Tibial nerve (tissue), 4 donors: ENCODE data around the gene ALS2.
"Not testable (repeated sequence)": the region's sequence is repeated elsewhere in the genome, so short reads cannot be mapped to it uniquely, and the experiment has no call there.

Source experiments
- CTCF ChIP-seq, 5 experiments: fragments of 200-600 bp in 3 of 5; fragments of 450-650 bp in 2 of 5; sonication (generic) in 3 of 5; IDR thresholded peaks; one replicate each; pipeline ENCODE4 v1.5.1; 2016 to 2019; ENCODE audit warnings: antibody characterized with exemption in 5 of 5, mild to moderate bottlenecking in 3 of 5, moderate library complexity in 2 of 5
- EP300 ChIP-seq, 2 donors: sonication (generic); formaldehyde crosslinking; IDR thresholded peaks; one replicate each; pipeline ENCODE4 v1.6.1; 2017; ENCODE audit warnings: antibody characterized with exemption in 2 of 2, mild to moderate bottlenecking in 1 of 2
- POLR2A ChIP-seq, 2 donors: fragments of 450-650 bp; IDR thresholded peaks; one replicate each; pipeline ENCODE4 v1.6.1; 2017; ENCODE audit warnings: antibody characterized with exemption in 2 of 2, mild to moderate bottlenecking in 2 of 2, moderate library complexity in 2 of 2

- not testable (repeated sequence) for TF ChIP-seq CTCF, POLR2A, EP300 (IDR thresholded peaks at IDR 0.05)
These were observed 109.5 kb downstream of the ALS2 start for GRCh38 chr2:201671205-201671604.
